HG03432 (cell line): ENCODE data around the gene CTNNA3.

Experiments
- ATAC-seq: cut with Tn5 transposase; IDR thresholded peaks from one replicate; pipeline ENCODE4 v1.9.1; 2021; ENCODE audit warnings: mild to moderate bottlenecking, moderate library complexity; ENCODE audit not compliant: unreplicated experiment

Gene CTNNA3

DNA sequence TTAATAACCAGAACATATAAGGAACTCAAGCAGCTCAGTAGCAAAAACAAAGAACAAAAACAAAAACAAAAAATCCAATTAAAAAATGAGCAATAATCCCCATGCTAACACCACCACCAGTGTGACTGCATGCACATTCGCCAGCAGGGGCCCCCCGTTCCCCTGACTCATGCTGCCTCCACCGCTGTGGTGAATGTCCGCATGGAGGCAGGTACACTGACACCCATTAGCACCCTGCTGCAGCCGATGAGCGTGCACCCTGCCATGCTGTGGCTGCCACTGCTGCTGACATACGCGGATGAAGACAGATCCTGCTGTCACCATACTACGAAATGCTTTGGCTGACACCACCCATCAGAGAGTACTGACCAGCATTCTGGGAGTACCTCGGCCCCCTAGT is 1091.8 kb downstream of the CTNNA3 start:
- ATAC-seq: no peak

DNA sequence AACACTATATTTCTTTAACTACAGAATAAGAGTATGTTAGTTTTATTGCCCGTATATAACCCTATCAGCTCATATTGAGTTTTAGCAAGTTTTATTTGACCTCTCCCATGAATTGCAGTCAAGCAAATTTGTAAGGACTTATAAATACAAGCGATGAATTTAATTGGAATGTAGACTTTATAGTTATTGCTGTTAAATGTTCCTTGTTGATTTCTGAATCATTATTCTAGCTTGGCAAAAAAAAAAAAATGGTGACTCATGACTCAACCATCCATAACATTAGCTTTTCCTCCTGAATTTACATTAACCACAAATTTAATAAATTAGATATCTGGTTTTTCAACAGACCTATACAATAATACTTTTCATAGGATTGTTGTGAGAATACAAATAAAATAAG is 1104.1 kb downstream of the CTNNA3 start:
- ATAC-seq: no peak

DNA sequence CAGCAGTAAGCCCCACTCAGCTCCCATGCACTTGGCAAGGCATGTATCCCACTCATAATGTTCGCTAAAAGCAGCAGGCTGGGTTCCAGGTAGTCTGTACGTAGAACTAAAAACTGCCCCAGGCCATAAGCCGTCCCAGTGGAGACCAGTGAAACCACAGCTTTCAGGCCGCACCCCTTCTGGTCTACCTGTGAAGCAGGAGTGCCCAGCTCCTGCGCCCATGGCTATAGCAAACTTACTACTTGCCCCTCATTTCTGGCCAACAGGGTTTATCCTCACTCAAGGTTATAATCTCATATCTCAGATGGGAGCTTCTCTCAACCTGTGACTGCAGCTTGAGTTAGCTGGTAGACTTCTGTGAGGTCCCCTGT is 1108.3 kb downstream of the CTNNA3 start:
- ATAC-seq: no peak

DNA sequence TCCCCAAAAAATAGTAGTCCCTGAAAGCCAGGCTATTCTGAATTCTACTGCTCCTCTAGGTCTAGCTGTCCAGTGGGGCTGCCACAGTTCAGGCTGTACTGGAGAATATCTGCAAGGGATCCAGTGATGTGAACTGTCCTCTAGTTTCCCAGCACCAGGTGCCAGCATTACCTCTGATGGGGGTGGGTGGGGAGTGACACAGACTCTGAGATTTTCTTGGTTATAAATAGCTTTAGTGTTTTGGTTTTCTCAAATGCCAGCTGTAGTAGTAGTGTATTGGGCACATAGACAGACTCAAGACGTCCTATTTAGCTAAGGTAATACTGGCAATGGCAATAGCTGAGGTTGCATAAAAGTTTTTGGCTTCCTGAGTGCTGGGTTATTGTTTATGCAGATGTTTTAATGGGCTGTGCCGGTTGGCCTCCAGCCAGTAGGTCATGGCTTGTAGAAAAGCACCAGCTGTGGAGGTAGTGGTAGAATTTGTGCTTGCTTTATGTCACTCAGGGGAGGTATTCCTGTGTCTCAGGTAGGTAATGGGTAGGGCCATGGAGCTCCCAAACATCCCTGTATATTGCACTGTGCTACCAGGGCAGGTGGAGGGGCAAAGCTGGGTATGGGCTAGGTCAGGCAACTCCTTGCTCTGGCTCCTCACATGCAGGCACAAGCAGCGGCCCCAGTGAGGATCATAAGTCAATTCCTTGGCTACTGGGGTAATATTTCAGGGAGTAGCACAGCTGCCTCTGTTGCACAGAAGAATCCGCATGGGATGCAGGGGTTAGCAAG is 1108.9 kb downstream of the CTNNA3 start:
- ATAC-seq: no peak

DNA sequence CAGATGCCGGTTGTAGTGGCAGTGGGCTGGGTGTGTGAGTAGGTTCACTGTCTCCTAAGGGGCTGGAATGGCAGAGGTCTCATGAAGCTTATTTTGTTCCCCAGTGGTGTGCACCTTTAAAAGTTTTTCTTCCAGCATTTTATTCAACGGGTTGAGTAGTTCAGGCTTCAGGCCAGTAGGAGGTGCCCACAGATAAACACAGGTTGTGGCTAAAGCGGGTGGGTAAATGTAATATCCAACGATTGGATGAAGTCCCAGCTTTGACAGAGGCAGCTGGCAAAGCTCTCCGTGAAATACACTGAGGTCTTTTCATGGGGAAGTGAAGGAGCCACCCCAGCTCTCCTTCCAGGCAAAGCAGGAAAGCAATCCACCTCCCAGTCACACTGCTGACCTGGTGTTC is 1109.9 kb downstream of the CTNNA3 start:
- ATAC-seq: no peak

DNA sequence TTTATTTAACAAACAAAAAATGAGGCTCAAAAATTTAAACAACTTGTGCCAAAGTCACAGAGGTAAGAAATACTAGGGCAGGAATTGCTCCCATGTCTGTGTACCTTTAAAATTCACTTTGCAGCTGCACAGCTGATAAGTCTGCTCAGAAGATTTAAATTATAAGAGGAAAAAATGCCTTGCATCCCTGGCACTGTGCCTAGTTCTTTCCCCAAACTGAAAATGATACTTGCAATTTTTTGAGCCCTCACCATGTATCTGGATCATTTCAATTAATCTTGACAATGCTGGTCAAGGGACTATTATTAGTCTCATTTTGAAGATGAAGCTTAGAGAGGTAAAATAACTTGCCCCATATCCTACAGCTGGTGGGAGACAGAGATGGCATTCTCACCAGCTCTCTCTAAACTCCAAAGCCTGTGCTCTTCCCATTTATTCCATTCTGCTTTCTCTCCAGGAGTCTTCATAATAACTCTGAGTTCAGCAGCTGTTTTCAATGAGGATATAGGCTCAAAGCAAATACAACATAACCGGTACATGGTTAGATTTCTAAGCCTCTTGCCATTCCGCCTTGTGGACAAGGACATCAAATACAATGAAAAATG is 1120.6 kb downstream of the CTNNA3 start:
- no peak for ATAC-seq

DNA sequence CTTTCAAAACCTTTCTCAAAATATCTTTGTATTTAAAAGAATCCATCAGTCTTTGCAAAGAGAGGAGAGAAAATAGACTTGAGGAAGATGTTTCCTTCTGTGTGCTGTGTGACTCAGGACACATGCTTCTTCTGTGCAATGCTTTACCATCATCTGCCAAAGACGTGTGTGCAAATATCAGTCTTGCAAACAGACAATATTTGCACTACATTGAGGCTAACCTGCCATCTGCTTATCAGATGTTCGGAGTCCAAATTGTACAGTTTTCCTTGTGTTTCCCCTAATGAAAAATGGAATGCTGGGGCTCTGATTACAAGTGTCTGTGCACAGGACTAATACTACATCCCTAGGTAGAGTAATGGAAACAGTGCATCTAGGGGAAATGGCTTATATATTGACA is 1123.3 kb downstream of the CTNNA3 start:
- no peak for ATAC-seq

DNA sequence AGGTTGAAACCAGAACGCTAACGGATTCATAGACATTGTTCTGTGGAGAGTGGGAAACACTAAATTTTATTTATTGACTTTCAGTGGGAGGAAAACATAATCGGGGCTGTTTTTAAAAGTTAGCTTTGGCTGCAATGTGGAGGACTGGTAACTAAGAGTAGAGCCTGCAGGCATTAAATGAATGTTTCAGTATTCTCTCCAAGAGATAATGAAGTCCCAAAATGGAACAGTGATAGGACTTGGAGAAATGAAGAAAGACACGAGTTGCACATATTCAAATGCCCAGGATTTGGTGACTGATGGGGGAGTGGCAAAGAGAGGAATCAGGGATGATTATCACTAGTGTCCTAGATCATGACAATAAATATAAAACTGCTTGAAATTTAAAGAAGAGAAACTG is 1130.0 kb downstream of the CTNNA3 start:
- no peak for ATAC-seq

DNA sequence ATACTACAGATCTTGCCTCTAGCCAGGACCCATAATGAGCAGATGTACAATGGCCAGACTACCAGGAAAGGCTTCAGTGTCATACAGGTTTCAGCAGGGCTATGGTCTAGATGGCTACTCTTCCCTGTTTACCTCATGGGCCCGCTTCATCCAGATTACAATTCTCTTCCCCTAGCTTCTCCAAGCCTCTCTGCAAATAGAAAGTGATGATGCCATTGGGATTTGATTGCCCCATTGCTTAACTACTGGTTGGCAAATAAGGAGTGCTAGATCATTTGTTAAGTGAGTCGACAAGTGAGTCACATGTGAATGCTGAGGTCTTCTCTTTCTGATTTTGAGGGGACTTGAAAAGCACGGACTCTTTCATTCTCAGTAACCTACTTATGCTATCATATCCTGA is 1131.7 kb downstream of the CTNNA3 start:
- ATAC-seq: no peak

DNA sequence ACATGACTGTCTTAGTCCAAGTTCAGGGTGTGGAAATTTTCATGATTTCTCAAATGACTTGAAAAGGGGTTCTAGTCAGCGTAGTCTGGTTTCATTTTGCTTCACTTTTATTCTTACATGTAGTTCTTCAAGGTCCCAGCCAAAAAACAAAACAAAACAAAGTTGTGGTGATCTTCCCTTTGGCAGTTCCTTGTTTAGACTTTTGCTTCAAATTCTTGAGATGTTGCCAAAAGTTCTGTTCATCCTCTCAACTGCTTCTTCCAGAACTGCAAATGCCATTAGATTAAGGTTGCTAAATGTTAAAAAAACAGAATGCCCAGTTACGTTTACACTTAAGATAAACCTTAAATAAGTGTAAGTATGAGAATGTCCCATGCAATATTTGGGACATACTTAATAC is 1140.9 kb downstream of the CTNNA3 start:
- no peak for ATAC-seq

DNA sequence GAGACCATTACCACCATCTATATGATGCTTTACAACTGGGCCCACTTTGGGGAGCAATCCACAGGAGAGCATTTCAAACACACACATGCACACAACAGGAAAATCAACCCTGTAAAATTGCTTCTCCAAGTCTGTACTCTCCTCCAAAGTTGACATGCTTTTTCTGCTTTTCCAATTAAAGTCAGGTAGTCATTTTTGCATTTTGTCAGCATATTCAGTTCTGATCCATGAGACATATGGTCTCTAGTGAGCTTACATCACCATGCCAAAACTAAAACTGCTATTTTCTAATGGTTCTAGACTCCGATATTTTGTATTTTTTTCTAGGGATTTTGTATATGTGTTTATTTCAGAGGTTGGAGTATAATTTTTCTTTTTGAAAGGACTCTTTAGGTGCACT is 1143.7 kb downstream of the CTNNA3 start:
- ATAC-seq: no peak

DNA sequence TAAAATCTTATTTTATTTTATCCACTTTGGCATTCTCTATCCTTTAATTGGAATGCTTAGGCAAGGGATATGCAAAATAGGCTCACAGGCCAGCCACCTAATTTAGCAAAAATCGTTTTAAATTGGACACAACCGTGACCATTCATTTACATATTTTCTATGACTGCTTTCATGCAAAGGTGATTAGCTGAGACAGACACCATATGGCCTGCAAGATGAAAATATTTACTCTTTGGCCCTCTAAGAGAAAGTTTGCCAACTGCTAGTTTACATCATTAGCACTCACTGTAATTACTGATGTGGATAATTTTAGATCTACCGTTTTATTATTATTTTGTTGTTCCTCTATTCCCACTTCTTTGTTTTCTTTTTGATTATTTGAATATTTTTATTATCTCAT is 1145.6 kb downstream of the CTNNA3 start:
- no peak for ATAC-seq

DNA sequence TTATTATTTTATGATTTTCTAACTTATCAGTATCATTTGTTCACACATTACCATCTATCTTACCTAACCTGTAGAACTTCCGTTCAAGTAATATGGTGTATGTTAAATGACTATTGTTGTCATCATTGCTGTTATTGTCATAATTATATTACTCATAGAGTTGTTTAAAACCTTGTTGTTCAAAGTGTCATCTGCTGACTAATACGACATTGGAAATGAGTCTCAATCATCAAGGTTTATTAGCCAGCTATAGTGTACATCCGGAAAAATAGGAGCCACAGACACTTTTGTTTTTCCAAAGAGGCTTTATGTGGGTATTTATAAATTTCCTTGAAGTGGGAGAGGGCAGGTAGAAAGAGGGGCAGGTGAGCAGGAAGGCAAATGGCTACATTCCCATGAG is 1157.1 kb downstream of the CTNNA3 start:
- peak; percentile 42 for ATAC-seq

DNA sequence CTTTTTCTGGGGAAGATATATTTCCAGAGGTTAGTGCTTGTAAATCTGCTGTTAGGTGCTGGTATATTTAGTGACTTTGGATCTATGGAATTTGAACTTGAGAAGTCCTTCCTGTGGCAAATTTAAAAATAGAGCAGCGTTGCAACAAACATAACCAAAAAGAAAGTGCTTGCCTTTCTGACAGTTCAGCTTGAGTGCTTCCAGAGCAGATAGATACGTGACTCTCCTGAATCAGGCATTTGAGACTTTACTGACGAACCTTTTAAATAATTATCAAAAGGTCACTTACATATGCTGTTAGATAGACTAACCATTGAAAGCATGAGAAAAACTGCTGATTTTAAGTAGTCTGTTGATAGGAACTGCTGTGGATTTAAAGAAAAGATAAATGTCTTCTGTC is 1157.6 kb downstream of the CTNNA3 start:
- ATAC-seq: peak; percentile 60

DNA sequence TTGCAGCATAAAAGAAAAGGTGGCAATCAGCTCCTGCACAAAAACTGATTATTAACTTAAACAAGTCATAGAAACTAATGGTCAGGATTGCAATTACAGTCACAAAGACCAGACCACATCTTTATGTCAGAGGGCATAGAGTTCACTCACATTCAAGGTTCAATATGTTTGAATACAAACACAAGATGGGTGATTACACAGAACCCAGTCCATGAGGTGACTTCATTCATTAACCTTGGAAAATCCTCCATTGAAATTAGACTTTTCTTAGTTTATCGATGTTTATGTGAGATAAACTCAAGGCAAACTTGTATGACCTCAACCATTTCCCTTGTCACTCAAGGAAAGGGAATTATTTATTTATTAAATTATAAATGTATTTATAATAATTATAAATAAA is 1158.8 kb downstream of the CTNNA3 start:
- no peak for ATAC-seq

DNA sequence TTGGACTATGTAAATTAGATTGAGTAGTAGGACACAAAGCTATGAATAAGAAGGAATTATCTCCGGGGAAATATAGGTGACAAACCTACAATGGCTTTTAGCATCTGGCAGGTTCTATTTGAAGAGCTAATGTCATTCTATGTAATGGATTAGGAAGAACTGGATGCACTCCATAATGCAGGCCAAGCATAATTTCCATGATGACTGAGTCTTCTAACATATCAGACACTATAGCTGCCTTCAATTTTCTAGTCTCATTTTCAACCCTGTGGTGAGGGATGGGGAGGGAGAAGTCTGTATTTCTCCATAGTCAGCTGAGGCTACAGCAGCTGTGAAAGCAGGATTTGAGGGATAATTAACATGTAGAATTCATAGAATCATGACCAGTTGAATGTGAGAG is 1160.6 kb downstream of the CTNNA3 start:
- ATAC-seq: no peak

DNA sequence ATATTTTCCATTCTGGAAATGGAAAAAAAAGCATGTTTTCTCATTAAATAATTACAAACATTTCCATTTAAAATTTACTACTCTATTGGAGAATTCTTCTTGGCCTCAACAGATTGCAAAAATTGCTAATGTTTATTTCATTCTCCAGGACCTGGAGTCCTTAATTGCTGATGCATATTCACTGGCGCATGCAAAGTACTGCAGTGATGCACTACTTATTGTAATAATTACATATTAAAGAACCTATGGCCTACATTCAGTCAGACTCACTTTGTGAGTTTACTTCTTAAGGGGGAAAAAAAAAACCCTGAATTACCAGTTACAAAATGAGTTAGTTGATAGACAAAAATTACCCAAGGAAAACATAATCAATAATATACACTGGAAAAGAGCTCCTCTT is 1161.1 kb downstream of the CTNNA3 start:
- ATAC-seq: no peak

DNA sequence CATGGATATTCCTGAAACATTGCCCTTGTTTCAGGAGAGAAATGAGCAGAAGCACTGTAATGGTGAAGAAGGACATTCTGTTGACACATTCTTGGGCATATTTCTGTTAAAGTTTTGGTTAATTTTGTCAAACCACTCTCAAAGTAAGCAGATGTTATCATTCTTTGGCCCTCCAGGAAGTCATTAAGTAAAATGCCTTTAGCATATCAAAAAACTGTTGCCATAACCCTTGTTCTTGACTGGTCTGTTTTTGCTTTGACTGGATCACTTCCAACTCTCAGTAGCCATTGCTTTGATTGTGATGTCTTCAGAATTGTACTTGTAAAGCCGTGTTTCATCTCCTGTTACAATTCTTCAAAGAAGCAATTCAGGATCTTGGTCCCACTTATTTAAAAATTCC is 1174.5 kb downstream of the CTNNA3 start:
- ATAC-seq: no peak

DNA sequence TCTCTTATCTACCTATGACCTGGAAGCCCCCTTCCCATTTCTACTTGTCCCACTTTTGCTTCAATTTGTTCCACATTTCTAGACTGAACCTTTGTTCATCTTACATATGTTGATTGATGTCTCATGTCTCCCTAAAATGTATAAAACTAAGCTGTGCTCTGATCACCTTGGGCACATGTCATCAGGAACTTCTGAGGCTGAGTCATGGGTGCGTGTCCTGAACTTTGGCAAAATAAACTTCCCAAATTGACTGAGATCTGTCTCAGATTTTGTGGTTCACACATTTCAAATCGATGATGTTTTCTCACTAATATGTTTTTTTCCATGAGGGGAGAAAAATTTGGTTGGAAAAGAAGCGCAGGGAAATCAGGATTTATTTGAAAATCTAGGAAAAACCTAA is 1176.4 kb downstream of the CTNNA3 start:
- ATAC-seq: no peak

DNA sequence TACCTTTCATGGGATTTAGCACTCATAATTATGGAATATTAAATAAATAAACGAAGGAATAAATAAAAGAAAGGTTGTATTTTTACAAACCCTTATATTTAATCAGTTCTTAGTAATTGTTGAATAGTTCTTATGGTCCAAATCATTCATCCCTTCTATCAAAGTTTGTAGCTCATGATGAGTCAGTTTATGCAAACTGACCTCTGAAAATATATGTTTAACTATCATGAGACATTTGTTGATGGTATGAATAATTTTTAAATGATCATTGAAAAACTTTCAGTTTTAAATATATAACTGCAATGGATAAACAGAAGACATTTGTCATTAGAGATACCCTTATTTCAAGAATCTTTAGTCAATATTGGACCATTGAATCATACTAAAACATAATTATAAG is 1181.3 kb downstream of the CTNNA3 start:
- ATAC-seq: no peak

DNA sequence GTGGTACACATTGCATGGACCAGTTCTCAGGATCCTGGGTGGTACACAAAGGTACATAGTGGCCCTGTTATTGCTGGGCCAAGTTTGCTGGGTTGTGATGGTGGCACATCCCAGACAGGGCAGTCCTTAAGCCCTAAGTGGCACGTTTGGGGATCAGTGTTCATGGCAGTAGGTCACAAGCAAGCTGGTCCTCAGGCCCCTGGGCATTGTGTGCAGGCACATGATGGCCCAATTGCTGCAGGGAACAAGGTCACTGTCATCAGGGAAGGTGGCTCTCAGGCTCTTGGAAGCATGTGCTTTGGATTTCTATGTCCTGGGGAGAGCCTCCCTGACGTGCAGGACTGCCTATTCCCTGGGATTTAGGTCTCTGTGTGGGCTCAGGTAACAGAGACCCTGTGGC is 1182.5 kb downstream of the CTNNA3 start:
- ATAC-seq: no peak

DNA sequence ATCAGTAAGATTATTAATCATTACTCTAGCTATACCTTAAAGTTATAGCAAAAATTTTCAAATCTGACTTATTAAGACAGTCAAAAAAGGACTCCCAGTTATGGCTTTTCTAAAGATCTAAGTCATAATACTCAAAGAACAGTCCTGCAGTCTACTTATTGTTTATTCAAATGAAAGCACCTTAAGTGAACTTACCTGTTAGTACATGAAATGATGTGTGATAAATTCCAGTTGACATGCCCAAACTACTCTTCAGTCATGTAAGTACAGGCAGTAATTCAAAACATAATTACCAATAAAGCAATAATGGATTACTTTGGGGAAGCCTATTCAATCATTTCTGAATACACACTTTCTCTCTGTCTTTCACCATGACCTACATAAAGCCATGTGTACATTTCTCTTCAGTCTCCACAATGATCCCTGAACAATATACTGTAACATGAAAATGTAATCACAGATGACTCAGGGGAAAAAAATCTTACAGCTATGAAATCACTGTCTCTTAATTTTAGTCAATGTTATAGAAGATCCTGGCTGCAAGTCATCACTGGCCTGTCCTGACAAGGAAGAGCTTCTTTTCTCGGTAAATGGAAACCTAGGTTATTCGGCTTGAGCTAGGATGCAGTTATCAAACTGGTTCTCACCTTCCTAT is 1190.9 kb downstream of the CTNNA3 start:
- ATAC-seq: no peak
